B cell (primary cell): ENCODE measurements around the gene CAPN15.

ENCODE experiments used
- EZH2 ChIP-seq: IDR thresholded peaks from 2 replicates; pipeline ENCODE4 v1.6.1; 2012; ENCODE audit warnings: borderline replicate concordance, low read depth, mild to moderate bottlenecking, moderate library complexity, low read length; ENCODE audit not compliant: insufficient read depth, poor library complexity, severe bottlenecking
- TF ChIP-seq, protein P1 (sequence below): fragments of 200-600 bp; IDR thresholded peaks from one replicate; pipeline ENCODE4 v1.8.0; 2022; ENCODE audit warnings: antibody characterized with exemption, mild to moderate bottlenecking

DNA sequence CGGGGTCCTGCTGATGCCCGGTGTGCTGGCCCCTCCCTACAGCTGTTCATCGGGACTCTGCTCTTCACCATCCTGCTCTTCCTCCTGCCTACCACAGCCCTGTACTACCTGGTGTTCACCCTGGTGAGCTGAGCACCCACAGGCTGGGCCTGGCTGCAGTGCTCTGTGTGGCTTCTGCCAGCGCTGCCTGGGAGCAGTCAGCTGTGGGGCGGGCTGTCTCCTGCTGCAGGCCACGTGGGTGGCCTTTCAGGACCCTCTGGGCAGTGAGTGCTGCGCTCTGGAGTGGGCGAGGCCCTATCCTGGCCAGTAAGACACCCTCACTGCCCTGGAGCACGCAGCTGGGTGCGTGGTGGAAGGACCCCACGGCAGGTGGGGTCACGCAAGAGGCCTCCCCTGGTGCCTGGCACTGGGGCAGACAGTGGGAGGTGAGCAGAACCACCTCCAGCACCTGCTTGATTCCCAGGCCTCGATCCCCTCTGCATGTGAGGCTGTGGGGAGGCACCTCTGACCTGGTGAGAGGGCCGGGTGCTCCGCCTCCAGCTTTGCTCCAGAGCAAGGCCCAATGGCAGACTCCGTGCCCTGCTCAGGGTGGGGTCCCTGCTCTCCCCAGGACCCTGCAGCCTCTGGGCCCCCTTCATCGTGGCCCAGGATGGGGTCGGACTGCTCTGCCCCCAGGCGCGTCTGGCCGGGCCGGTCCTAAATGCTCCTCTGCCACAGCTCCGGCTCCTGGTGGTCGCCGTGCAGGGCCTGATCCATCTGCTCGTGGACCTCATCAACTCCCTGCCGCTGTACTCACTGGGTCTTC lies 52.8 kb downstream of the CAPN15 start:
- TF ChIP-seq, protein P1, sequence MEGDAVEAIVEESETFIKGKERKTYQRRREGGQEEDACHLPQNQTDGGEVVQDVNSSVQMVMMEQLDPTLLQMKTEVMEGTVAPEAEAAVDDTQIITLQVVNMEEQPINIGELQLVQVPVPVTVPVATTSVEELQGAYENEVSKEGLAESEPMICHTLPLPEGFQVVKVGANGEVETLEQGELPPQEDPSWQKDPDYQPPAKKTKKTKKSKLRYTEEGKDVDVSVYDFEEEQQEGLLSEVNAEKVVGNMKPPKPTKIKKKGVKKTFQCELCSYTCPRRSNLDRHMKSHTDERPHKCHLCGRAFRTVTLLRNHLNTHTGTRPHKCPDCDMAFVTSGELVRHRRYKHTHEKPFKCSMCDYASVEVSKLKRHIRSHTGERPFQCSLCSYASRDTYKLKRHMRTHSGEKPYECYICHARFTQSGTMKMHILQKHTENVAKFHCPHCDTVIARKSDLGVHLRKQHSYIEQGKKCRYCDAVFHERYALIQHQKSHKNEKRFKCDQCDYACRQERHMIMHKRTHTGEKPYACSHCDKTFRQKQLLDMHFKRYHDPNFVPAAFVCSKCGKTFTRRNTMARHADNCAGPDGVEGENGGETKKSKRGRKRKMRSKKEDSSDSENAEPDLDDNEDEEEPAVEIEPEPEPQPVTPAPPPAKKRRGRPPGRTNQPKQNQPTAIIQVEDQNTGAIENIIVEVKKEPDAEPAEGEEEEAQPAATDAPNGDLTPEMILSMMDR, result no peak
- no peak for TF ChIP-seq EZH2
